GM19438 (cell line): Measurements from ENCODE around the gene CYP4F22.
A peak's percentile ranks its signal among the peaks of the same experiment; 100 is the strongest.
"Not testable (repeated sequence)": the region's sequence is repeated elsewhere in the genome, so short reads cannot be mapped to it uniquely, and the experiment has no call there.

Experiments used
- ATAC-seq: cut with Tn5 transposase; IDR thresholded peaks from one replicate; pipeline ENCODE4 v1.9.1; 2021; ENCODE audit warnings: low read depth; ENCODE audit not compliant: unreplicated experiment

The CYP4F22 gene

DNA sequence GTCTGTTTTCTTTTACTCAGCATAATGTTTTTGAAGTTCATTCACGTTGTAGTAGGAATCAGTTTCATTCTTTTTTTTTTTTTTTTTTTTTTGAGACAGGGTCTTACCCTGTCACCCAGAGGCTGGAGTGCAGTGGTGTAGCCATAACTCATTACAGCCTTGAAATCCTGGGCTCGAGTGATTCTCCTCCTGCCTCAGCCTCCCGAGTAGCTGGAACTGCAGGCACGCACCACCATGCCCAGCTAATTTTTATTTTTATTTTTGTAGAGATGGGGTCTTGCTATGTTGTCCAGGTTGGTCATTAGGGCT lies 25.2 kb downstream of the CYP4F22 start:
- ATAC-seq, result not testable (repeated sequence)

DNA sequence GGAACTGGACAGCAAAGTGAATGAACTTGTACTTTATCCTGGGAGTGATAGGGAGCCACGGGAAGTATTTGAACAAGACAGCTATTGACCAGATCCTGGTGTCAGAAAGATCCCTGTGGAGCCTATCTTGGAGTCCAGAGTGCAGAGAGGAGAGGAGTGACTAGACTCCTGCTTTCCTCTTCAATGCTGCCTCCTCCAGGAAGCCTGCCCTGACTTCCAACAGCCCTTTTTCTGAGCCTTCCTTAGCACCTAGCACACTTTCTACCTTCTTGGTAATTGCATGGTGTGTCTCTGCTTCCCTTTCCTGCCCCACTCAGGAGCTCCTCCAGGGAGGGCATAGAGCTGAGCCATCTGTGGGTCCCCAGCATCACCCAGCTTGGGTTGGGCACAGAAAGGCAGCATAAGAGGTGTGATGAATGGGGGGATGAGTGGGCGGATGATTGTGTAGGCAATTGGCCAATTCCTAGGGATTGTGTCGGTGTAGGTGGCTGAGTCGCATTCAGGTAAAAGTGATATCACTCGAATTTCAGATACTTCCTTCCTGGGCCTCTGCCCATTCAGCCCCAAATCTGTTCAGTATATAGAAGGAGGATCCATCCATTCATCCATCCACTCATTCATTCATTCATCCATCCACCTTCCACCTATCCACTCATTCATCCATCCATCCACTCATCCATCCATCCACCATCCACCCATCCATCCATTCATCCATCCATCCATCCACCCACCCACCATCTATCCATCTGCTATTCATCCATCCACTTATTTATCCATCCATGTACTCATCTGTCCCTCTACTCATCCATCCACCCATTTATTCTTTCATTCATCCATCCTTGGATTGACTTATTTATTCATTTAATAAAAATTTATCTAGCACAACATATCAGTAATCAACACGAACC lies 26.9 kb downstream of the CYP4F22 start:
- no peak for ATAC-seq

DNA sequence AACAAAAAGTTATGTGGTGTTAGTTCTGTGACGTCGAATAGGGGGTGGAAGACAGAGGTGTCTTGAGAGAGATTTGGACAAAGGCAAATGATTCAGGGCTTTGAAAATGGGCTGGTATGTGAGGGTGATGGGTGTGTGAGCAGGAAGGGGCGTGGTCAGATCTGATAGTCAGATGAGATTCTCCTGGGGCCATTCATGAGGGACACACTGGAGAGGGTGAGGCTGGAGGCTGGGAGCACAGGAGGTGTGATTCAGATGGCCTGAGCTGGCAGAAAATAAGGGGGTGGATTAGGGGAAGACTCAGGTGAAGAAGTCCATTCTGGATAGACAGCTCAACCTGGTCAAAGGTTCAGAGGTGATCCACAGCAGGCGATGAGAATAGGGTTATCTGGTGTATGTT lies 28.0 kb downstream of the CYP4F22 start:
- no peak for ATAC-seq

DNA sequence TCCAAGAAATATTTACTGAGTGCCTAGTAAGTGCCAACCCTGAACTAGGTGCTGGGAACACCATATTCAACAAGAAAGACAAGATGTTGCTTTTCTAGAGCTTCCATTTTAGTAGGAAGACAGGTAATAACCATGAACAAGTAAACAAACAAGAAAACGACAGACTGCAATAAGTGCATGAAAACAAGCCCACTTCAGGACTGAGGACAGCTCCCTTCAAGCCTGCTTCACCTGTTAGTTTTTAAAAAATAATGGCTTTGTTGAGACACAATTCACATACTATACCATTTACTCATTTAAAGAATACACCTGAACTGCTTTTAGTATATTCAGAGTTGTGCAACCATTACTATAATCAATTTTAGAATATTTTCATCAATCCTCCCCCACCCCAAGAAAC lies 30.4 kb downstream of the CYP4F22 start:
- no peak for ATAC-seq

DNA sequence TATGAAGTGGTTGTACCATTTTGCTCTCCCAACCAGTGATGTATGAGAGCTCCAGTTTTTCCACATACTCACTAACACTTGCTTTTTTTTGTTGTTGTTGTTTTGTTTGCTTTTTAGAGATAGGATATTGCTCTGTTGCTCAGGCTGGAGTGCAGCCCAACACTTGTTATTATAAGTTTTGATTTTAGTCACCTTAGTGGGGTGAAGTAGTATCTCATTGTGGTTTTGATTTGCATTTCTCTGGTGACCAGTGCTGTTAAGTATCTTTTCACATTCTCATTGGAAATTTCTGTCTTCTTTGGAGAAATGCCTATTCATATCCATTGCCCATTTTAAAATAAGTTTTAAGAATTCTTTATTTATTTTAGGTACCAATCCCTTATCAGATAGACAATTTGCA lies 31.3 kb downstream of the CYP4F22 start:
- no peak for ATAC-seq

DNA sequence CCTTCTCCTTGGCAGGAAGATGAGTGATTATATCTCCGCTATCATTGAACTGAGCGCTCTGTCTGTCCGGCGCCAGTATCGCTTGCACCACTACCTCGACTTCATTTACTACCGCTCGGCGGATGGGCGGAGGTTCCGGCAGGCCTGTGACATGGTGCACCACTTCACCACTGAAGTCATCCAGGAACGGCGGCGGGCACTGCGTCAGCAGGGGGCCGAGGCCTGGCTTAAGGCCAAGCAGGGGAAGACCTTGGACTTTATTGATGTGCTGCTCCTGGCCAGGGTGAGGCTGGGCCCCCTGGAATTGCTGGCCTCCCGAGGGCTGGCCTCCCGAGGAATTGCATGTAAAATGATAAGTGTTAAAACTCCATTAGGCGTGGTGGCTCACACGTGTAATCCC lies 32.1 kb downstream of the CYP4F22 start:
- ATAC-seq, result no peak

DNA sequence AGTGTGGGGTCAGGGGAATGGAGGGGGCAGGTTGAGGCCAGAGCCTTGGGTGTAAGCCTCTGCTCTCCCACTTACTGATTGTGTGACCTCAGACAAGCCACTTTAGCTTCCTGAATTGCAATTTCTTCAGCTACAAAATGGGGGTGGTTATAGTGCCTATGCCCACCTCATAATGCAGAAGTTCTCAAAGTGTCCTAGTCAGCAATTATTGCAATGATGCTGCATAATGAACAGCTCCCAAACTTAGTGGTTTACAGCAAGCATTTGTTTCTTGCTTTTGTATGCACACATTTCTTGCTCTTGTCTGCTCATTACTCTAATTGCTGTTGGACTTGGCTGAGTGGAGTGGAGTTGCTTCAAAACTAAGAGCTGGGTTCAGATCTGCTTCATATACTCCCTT lies 36.0 kb downstream of the CYP4F22 start:
- no peak for ATAC-seq

DNA sequence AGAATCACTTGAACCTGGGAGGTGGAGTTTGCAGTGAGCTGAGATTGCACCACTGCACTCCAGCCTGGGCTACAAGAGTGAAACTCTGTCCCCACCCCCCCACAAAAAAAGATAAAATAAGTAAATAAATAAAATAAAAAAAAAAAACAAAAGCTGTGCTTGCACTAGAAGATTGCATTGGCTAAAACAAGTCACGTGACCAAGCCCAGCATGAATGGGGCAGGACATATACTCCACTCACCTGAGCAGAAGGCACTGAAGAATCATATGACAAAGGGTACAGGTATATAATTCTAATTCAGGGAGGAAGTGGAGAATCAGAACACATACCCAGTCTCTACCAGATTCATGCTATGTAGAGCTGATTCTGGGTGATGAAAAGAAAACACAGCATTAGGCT lies 36.6 kb downstream of the CYP4F22 start:
- ATAC-seq, result no peak

DNA sequence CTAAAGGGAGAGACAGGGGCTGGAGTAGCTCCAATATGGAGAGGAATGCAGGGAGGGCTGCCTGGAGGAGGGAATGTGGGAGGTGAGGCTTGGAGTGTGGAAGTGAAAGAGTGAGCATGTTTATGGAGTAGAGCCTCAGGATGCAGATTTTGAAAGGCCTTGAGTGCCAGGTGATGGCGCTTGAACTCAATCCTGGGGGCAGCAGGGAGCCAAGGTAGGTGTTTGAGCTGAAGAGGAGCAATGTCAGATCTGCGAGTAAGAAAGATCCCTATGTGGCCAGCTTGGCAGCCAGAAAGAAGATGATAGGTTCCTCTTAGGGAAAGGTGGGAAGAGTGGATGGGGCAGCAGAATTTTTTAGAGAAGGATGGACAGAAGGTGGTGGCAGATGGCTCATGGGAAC lies 40.3 kb downstream of the CYP4F22 start:
- ATAC-seq, result no peak

DNA sequence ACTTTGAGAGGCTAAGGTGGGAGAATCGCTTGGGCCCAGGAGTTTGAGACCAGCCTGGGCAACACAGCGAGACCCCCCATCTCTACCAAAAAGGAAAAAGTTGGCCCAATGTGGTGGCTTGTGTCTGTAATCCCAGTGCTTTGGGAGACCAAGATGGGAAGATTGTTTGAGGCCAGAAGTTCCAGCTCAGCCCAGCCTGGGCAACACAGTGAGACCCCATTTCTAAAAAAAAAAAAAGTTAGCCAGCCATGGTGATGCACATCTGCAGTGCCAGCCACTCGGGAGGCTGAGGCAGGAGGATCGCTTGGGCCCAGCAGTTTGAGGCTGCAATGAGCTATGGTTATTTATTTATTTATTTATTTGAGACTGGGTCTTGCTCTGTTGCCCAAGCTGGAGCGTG lies 41.3 kb downstream of the CYP4F22 start:
- ATAC-seq, result no peak

DNA sequence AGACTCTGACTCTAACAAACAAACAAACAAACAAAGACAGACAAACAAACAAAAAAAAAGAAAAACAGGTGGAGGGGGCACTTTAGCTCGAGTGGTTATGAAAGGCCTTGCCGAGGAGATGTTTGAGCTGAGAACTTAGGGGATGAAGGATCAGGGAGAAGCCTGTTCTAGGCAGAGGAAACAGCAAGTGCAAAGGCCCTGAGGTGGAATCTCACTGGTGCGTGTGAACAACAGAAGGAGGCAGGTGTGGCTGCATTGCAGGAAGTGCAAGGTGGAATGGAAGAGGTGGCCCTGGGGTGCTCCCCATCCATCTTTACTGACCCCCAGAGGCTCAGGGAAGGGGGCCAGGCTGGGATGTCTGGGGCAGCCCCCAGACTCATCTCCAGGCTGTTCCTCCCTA lies 41.9 kb downstream of the CYP4F22 start:
- no peak for ATAC-seq

DNA sequence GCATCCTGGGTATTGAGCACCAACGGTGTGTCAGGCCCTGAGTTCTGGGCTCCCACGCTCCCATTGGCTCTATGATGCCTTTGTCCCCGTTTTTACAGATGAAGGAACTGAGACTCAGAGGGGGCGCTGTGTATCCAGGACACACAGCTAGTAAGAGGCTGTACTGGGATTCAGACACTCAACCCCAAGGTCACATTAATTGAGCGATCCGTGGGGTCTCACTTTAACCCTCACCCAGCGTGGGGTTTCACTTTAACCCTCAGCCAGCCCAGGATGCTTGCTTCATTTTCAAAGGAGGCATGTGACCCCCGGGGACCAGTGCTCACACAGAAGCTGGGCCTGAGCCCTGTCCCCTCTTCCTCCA lies 42.6 kb downstream of the CYP4F22 start:
- ATAC-seq, result no peak

DNA sequence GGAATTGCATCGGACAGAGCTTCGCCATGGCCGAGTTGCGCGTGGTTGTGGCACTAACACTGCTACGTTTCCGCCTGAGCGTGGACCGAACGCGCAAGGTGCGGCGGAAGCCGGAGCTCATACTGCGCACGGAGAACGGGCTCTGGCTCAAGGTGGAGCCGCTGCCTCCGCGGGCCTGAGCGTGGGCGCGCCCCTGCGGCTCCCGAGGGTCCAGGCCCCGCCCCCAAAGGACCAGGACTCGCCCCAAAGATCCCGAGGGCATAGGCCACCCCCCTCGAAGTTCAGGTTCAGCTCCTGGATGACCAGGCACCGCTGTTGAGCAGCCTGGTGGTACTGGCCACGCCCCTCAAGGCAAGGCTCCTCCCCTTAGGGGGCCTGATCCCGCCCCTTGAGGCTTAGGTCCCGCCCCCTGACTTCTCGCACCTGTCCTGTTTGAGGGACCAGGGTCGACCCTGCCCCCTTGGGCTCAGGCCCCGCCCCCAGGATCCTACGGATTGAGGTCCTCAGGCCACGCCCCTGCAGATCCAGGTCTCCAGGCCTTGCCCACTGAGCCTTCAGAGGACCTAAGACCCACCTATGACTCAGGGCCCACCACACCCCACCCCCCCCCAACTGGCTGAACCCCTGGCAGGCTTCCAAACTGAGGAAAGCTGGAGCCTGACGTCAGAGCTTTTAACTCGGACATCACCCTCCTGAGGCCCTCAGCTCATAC lies 43.1 kb downstream of the CYP4F22 start:
- ATAC-seq, result no peak

DNA sequence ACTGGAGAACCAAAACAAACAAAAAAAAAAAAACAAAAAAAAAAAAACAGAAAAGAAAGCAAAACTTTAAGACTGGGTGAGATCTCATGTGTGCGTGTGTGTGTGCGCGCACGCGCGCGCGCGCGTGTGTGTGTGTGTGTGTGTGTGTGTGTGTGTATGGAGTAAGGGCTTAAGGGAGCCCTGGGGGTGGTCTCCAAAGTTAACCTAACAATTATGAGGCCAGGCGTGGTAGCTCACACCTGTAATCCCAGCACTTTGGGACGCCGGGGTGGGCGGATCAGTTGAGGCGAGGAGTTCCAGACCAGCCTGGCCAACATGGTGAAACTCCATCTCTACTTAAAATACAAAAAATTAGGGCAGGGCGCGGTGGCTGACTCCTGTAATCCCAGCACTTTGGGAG lies 46.7 kb downstream of the CYP4F22 start:
- no peak for ATAC-seq

DNA sequence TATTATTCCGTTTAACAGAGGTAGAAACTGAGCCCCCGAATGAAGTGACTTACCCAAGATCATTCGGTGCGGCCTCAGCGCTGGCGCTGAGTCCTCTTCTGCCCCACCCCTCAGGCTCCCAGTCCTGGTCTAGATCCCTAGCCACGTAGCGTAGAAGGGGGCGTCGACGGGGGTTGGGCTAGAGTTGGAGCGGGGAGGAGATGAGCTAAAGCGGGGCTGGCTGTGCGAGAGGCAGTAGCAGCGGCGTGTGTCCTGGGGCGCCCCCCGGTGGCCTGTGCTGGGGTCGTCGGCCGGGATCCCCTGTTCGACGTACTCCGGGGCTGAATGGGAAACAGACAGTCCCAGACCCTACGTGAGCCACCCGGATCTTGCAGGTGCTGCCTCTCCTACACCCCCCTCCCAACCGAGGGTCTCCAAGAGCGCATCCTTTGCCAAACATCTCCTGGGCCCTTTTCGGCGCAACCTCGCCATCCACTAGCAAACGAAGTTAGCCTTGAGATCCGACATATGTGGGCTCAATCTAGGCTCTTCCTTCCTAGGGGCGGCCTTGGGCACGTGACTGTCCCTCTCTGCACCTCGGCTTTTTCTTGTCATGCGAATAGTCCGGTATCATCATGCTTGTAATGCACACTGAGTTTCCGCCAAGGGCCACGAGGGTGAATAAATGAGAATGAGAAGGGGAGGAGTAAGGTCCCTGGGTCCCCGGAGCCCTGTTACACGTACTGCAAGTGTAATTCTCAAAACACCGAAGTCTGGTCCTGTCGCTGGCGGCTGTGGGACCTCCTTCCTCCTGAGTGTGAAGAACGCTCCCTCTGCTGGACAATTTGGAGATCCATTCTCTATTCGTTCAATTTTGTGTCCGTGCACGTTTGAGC lies 47.7 kb downstream of the CYP4F22 start:
- ATAC-seq, result peak; percentile 66

DNA sequence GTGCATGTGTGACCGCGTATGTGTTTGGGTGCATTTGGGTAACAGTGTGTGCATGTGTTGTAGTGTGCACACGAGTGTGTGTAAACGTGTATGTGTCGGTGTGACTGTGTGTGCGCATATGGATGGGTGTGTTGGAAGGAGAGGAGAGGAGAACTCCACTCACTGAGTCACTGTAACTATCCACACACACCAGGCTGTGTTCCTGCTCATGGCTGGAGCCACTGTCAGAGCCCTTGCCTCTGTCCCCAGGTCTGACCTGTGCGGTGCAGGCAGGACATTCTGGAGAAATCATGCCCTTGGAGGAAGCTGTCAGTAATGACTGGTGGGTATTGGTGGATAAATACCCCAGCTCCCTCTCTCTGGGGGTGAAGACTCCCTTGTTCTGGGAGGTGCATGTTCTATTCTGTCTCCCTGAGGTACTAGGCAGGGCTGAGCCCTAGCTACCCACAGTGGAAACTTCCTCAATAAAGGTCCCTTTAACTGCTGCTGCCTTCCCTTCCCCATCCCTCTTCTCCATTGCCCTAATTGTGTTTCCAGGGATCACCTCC lies 48.4 kb downstream of the CYP4F22 start:
- ATAC-seq, result no peak

DNA sequence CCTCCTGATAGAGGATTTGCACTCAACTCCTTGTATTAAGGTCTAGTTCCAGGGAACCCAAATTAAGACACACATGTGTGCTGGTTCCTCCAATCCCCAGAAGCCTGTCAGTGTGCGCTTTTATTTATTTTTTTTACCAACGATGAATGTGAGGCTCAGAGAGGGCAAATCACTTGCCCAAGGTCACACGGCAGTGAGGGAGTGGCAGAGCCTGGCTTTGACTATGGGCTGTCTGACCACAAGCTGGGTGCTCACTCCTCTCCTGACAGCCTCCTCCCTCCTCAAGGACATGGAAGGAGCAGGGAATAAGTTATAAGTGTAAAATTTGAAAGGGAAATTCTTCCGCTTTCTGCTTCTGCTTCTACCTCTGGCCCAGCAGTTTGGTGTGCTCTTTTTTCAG lies 48.9 kb downstream of the CYP4F22 start:
- no peak for ATAC-seq

DNA sequence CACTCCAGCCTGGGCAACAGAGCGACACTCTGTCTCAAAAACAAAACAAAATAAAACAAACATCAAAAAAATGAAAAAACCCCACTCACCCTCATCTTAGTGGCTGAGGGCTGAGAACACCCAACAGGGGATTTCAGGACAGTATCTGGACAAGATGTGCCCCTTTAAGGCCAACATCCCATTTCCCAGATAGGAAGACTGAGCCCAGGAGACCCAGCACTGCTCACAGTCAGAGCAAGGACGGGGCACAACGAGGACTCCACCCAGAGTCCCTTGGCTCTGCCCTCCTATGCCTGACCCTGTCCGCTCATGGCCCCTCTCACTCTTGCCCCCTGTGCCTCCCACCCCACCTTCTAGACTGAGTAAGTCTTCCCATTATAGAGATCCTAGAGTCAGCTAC lies 53.8 kb downstream of the CYP4F22 start:
- ATAC-seq, result no peak

DNA sequence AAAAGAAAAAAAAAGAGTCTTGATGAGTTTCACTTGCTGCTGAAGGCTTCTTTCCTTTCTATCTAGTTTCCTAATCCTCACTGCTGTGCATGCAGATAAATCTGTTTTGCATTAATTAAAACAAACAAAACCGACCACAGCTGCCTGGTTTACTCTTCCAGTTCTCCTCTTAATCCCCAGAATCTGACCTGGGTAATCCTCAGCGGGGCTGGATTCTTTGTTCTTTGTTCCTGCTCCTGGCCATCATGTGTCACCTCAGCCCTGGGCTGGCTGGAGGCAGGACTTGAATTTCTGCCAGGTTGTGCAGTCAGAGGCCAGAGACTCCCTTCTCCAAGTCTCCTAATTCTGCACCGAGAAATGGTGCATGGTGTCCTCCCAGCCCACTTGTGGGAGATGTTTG lies 54.5 kb downstream of the CYP4F22 start:
- no peak for ATAC-seq

DNA sequence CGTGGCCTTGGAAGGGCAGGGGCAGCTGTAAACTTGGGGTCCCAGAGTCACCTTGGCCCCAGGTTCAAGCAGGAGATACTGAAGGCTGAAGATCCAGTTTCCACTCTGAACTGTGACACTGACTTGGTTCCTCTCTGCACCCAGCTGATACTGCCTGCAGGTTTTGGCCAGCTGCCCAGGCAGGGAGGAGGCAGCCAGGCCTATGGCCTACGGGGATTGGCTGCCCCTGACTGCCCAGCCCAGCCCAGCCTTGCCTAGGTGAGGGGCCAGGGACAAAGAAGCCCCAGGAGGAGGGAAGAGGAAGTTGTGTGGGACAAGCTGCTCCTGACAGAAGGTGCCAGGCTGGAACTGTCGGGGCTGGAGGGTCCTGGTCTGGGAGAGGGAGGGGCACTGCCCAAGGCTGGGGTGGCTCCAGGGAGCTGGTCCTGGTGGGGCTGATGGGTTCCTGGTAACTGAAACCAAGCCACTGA lies 55.0 kb downstream of the CYP4F22 start:
- no peak for ATAC-seq

DNA sequence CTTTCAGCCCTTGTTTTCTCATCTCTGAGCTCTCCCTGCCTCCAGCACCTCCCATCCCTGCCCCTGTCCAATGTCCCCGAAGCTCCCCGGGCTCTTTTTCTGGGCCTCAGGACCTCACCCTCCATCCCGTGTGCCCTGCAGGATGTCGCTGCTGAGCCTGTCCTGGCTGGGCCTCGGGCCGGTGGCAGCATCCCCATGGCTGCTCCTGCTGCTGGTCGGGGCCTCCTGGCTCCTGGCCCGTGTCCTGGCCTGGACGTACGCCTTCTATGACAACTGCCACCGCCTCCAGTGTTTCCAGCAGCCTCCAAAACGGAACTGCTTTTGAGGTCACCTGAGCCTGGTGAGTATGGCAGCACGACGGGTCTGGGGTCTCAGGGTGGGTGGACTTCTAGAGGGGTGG lies 55.6 kb downstream of the CYP4F22 start:
- no peak for ATAC-seq
